NCI-H345 (cell line): ENCODE measurements around the gene SELENOV.

ENCODE experiments used
- DNase-seq: peaks from one replicate; lab custom pipeline; 2025; lab: John Stamatoyannopoulos, UW

Gene SELENOV

DNA sequence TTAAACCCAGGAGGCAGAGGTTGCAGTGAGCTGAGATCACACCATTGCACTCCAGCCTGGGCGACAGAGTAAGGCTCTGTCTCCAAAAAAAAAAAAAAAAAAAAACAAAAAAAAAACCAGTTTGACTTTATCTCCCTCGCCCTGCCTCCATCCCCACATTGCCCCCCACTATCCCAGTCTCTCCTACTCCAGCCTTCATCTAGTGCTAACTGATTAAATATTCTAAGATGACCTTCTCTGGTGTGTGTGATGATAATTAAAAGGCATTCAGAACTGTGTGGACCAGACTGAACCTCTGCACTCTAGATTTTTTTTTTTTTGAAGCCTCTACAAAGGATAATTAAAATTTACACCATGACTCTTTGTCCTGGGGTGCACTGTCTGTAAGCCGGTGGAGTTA is 22.2 kb upstream of the SELENOV start:
- no peak for DNase-seq

DNA sequence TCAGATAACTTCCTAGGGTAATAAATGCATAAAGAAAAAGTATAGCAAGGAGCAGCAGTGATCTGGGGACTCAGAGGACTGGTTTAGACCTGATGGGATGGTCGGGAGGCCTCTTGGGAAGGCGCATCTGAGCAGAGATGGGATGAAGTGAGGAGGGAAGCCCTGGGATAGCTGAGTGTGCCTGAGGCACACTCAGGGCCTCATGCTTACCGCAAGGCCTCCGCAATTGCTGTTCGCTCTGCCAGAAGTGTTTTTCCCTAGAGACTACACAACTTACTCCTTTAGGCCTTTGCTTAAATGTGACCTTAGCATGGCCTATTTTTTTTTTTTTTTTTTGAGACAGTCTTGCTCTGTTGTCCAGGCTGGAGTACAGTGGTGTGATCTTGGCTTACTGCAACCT is 20.3 kb upstream of the SELENOV start:
- no peak for DNase-seq

DNA sequence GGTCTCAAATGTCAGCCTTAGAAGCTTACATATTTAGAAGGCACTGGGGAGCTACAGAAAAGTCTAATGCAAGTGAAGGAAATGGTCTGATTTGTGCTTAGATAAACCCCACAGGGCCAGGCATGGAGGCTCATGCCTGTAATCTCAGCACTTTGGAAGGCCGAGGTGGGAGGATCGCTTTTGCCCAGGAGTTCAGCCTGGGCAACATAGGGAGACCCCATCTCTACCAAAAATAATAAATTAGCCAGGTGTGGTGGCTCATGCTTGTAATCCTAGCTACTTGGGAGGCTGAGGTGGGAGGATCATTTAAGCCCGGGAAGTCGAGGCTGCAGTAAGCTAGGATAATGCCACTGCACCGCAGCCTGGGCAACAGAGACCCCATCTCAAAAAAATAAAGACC is 18.9 kb upstream of the SELENOV start:
- no peak for DNase-seq

DNA sequence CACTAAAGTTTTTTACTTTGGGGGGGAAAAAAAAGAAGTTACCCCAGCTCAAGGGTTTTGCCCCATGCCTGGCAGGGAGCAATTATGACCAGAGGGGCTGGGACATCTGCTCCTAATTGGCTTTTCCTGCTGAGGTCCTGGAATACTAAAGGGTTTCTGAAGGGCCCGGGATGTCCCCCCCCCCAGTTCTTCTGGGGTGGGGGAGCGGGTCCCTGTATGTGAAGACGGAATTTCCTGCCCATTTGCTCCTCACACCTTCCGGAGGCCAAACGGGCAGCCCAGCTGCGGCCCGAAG is 17.3 kb upstream of the SELENOV start:
- DNase-seq, result no peak

DNA sequence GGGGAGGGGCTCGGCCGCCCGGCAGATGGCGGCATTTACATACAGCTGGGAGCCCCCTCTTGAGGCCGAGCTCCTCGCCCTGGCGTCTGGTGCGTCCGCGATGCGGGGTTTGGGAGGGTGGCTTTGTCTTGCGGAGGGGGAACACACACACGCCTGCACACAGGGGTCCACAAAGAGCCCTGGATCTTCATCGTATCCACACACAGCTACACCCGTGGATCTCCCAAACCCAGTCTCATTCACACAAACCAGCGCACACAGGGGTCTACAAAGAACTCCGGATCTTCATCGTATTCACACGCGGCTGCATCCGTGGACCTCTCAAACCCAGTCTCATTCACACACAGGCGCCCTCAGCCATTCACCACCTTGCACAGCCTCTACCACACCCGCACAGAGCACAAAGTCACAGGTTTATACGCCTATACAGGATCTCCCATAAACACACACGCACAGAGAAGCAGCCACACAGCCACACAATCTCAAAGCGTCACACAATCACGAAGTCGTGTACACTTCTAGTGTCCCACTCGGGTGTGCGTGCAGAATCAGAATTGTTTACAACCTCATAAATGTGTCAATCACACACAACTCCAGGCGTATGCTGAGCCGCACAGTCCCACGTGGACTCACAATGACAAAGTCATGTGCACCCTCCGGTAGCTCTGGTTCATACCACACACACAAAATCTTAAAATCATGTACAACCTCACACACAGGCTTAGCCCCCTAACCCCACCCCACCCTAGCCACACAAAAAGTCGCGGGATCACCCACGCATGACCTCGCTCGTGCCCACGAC is 16.7 kb upstream of the SELENOV start:
- DNase-seq, result peak; percentile 97

DNA sequence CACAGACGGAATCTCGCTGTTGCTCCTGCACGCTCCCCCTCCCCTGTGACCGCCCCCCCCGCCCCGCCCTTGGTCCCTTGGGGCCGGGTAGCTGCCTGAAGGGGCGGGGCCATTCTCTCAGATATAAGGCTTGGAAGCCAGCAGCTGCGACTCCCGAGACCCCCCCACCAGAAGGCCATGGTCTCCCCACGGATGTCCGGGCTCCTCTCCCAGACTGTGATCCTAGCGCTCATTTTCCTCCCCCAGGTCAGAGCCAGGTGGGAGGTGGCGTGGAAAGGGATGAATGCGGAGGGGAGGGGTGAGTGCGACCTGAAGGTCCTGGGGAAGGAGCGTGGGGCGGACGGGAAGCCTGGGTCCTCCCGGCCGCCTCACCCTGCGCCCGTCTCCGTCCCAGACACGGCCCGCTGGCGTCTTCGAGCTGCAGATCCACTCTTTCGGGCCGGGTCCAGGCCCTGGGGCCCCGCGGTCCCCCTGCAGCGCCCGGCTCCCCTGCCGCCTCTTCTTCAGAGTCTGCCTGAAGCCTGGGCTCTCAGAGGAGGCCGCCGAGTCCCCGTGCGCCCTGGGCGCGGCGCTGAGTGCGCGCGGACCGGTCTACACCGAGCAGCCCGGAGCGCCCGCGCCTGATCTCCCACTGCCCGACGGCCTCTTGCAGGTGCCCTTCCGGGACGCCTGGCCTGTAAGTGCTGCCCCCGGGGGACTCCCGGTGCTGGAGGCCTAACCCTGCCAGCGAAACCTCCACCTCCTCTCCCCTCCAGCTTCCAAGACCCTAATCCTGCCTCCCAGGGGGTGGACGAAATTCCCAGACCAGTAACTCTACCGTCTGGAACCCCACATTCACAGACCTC is 15.9 kb upstream of the SELENOV start, which contains the start of gene DLL3:
DLL3 (plus strand) TSS at position 150 of the 845 bp plus-strand sequence; CDS start at position 178, 28 bp downstream.
- DNase-seq, result peak; percentile 90

DNA sequence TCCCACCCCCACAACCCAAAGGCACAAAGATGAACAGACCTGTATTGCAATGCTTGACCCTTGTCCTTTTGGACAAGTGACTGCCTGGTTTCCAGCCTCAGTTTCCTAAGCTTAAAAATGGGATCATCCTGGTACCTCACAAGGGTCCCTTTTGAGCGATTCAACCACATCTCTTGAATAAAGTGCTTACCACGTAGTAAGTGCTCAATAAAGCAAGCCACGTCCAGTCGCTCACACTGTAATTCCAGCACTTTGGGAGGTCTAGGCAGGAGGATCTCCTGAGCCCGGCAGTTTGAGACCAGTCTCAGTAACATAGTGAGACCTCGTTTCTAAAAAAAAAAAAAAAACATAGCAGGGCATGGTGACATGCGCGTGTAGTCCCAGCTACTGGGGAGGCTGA is 15.0 kb upstream of the SELENOV start:
- DNase-seq, result no peak

DNA sequence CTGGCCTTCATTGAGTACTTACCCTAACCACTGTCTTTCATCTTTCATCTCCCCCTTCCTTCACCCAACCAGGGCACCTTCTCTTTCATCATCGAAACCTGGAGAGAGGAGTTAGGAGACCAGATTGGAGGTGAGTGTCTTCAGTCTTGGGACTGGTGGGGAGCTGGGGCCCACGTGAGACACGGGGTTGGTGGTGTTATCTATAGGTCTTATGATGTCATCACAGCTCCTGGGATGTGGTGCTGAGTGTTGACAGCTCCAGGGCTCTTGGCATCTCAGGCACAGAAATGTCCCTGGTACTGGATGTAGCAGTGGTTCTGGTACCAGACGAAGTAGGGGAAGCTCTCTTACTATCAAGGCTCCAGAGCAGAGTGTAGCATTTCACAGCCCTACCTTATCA is 14.4 kb upstream of the SELENOV start:
- DNase-seq, result no peak

DNA sequence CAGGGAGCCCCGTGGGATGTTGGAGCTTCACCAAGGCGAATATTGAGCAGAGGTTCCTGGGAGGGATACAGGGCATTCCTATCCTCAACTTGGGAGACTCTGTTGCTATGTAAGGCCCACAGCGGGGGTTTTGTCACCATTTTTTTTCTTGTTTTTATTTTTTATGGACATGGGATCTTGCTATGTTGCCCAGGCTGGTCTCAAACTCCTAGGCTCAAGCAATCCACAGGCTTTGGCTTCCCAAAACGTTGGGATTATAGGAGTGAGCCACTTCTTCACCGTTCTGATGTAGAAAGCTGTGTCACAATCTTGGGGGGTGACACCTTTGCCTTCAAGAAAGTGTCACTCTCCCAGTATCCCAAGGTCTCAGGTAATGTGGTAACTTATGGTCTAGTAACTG is 13.6 kb upstream of the SELENOV start:
- no peak for DNase-seq

DNA sequence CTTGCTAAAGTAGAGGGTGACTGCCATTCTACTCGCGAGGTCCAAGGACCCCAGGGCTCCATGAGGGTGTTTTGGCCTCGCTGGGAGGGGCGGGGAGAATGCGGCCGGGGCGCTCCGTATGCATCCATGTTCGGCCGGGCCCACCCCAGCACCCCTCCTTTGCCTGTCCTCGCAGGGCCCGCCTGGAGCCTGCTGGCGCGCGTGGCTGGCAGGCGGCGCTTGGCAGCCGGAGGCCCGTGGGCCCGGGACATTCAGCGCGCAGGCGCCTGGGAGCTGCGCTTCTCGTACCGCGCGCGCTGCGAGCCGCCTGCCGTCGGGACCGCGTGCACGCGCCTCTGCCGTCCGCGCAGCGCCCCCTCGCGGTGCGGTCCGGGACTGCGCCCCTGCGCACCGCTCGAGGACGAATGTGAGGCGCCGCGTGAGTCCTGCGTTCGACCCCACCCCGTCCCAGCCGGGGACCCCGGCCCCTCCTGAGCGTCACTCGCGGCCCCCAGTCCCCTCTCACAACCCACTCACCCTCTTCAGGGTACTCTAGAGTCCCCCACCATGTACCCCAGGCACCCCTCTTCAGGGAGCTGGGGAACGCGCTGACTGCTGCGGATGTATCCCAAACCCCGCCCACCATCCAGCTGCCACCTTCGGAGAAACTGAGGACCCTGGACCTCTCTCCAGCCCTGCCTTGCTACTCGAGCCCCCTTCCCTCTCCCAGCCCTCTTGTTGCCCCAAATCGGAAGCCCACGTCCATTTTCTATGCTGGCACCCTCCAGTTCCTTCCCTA is 12.1 kb upstream of the SELENOV start:
- DNase-seq, result no peak

DNA sequence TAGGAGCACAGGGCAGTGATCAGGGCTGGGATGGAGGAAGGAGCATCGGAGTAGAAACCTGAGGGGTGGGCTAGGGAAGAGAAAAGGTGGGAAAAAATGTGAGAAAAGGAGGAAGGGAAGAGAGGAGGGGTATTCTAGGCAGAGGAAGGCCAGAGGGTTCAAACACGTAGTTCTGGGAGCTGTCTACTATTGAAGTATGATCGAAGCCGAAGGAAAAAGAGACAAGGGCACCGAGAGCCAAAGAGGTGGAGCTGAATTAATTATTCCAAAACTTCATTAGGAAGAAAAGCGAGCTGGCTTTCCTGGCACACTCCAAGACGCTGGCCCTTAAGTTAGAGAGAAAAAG is 8.4 kb upstream of the SELENOV start:
- no peak for DNase-seq

DNA sequence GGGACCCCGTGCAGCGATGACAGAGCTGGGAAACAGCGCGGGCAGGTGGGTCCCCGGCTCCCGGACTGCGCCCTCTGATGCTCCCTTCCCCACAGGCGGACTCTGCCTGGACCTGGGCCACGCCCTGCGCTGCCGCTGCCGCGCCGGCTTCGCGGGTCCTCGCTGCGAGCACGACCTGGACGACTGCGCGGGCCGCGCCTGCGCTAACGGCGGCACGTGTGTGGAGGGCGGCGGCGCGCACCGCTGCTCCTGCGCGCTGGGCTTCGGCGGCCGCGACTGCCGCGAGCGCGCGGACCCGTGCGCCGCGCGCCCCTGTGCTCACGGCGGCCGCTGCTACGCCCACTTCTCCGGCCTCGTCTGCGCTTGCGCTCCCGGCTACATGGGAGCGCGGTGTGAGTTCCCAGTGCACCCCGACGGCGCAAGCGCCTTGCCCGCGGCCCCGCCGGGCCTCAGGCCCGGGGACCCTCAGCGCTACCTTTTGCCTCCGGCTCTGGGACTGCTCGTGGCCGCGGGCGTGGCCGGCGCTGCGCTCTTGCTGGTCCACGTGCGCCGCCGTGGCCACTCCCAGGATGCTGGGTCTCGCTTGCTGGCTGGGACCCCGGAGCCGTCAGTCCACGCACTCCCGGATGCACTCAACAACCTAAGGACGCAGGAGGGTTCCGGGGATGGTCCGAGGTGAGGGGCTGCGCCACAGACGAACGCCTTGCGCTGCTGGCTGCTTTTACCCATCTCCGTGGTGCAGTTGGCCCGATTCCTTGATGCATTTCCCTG is 7.8 kb upstream of the SELENOV start:
- DNase-seq, result peak; percentile 80

DNA sequence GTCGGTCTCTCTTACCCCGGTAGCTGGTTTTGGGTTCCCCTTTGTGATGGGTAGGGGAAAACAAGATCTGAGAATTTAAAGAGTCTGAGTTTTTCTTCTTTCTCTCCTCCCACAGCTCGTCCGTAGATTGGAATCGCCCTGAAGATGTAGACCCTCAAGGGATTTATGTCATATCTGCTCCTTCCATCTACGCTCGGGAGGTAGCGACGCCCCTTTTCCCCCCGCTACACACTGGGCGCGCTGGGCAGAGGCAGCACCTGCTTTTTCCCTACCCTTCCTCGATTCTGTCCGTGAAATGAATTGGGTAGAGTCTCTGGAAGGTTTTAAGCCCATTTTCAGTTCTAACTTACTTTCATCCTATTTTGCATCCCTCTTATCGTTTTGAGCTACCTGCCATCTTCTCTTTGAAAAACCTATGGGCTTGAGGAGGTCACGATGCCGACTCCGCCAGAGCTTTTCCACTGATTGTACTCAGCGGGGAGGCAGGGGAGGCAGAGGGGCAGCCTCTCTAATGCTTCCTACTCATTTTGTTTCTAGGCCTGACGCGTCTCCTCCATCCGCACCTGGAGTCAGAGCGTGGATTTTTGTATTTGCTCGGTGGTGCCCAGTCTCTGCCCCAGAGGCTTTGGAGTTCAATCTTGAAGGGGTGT is 7.1 kb upstream of the SELENOV start:
- no peak for DNase-seq

DNA sequence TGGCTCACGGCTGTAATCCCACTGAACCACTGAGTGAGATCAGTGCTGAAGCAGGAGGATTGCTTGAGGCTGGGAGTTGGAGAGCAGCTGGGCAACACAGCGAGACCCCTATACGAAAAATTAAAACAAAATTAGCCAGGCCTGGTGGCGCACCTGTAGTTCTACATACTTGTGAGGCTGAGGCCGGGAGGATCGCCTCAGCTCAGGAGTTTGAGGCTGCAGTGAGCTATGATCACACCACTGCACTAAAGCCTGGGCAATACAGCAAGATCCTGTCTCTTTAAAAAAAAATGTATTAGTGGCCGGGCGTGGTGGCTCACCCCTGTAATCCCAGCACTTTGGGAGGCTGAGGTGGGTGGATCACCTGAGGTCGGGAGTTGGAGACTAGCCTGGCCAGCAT is 6.3 kb upstream of the SELENOV start:
- DNase-seq, result no peak

DNA sequence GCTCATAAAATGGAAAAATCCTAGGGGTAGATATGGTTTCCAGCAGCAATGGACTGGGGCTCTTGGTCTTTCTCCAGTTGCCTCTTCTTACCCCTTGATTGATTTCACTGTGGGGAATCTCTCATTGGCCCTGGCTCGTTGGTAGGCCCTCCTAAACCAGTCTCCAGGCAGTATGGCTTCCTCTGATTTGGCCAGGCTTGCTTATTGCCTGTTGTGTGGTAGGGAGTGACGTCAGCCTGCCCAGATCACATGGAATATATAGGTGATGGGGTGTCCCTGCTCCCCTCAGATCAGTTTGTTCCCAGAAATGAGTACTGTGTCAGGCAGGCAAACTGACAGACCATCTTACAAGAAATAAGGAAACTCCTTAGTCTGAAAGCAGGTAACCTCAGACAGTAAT is 5.7 kb upstream of the SELENOV start:
- no peak for DNase-seq

DNA sequence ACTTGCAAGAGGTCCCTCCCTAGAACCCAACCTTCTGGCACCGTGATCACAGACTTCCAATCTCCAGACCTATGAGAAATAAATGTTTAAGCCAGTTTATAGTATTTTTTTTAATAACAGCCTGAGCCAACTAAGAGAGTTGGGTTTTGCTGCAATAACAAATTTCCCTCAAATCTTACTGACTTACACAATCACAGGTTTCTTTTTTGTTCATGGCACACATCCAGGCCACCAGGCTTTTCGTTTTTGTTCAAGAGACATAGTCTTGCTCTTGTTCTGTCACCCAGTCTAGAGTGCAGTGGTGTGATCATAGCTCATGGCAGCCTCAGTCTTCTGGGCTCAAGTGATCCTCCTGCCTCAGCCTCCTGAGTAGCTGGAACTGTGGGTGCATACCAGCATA is 2.0 kb upstream of the SELENOV start:
- DNase-seq, result no peak

DNA sequence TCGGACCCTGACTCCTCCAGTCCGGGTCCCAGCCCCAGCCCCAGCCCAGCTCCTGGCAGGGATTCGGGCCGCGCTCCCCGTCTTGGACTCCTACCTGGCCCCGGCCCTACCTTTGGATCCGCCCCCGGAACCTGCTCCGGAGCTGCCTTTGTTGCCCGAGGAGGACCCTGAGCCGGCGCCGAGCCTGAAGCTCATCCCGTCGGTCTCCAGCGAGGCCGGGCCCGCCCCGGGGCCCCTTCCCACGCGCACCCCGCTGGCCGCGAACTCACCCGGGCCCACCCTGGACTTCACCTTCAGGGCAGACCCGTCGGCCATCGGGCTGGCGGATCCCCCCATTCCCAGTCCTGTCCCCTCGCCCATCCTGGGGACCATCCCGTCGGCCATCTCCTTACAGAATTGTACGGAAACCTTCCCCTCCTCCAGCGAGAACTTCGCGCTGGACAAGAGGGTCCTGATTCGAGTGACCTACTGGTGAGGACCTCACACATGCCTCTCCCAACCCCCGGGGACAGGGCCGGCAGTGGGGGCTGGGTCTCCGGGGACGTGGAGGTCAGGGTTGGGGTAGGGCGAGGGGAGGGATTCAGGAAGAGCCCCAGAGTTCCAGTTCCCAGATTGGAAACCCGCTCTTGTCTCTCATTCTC is 732 bp downstream of the SELENOV start:
- no peak for DNase-seq

DNA sequence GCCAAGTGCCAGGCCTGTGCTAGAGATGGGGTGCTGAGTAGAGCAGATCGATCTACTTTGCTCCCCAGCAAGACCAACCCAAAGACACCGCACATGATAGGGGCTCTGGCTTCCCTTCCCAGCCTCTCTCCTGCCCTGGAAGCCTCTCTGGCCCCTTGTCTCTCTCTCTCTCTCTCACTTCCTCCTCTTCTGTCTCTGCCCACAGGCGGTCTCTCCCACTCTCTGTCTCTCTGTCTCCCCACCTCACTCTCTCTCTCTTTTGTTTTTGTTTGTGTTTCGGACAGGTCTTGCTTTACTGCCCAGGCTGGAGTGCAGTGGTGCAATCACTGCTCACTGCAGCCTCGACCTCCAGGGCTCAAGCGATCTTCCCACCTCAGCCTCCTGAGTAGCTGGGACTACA is 1.3 kb downstream of the SELENOV start:
- DNase-seq, result no peak

DNA sequence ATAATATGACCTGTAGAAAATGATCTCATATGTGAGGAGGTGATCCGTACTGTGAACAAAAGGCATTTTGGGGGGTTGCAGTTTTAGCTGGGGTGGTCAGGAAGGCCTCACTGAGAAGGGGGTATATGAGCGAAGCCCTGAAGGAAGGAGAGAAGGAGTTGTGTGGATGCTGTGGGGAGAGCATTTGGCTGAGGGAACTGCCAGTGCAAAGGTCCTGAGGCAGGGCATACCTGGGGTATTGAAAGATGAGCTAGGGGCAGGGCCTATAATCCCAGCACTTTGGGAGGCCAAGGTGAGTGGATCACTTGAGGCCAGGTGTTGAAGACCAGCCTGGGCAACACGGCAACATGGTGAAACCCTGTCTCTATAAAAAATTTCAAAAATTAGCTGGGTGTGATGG is 2.5 kb downstream of the SELENOV start:
- DNase-seq, result no peak

DNA sequence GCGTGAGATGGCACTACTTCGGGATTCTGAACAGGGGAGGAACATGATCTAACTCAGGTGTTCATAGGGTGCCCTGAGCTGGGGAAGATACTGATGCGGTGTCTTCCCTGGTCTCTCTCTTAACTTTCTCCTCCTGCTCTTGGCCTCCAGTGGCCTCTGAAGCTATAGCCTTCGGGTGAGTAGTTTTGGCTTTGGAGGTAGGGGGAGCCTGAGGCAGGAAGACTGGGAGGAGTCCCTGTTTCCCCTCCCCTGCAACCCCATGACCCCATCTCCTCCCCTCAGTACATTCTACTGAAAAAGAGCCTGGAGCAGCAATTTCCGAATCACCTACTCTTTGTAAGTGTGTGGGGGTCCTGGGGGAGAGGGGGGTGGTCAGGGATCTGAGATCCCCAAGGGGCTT is 3.5 kb downstream of the SELENOV start:
- DNase-seq, result no peak

DNA sequence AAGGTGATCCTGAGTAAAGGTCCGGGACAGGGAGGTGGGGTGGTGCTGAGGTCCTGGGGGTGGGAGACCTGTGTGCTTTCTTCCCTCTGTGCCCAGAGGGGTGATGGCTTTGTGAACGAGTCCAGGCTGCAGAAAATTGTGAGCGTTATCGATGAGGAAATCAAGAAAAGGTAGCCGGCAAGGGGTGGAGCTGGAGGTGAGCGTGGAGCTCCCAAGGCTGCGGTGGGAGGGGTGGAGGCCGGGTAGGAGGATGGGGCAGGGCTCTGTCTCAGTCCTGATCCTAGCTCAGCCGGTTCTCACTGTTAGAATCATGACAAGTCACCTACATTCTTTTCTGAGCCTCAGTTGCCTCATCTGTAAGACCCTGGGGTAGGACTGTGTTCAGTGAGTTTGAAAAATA is 4.0 kb downstream of the SELENOV start:
- no peak for DNase-seq
